IgD-negative memory B cell (primary cell): ENCODE measurements around the gene PHF21B. TPM values are rescaled to one million over a fixed set of nuclear protein-coding genes. Genes with fewer than 3 reads are reported as not detected.

Experiments
- H3K27ac Mint-ChIP-seq, 3 donors: one replicate each; pipeline ENCODE4 v1.8.0; 2020 to 2022; ENCODE audit warnings: mild to moderate bottlenecking in 3 of 3, mixed read lengths in 3 of 3, moderate library complexity in 1 of 3
- H3K27me3 Mint-ChIP-seq: one replicate; pipeline ENCODE4 v1.8.0; 2021; ENCODE audit warnings: mixed read lengths
- H3K36me3 Mint-ChIP-seq: one replicate; pipeline ENCODE4 v1.8.0; 2020; ENCODE audit warnings: mild to moderate bottlenecking, mixed read lengths
- H3K4me1 Mint-ChIP-seq, 3 donors: one replicate each; pipeline ENCODE4 v1.8.0; 2020 to 2022; ENCODE audit warnings: mixed read lengths in 3 of 3, mild to moderate bottlenecking in 1 of 3
- H3K4me3 Mint-ChIP-seq, 4 donors: one replicate each; pipeline ENCODE4 v1.8.0; 2020 to 2022; ENCODE audit warnings: mild to moderate bottlenecking in 4 of 4, mixed read lengths in 4 of 4, moderate library complexity in 3 of 4
- H3K9me3 Mint-ChIP-seq, 3 donors: one replicate each; pipeline ENCODE4 v1.8.0; 2020 to 2021; ENCODE audit warnings: mixed read lengths in 3 of 3, mild to moderate bottlenecking in 1 of 3
- polyA plus RNA-seq: library from polyadenylated mRNA; unstranded; fragments of 300-500 nt; fragmentation: Illumina TruSeq; gene quantifications from one replicate; pipeline ENCODE4 v1.2.3, GENCODE V29; 2021

PHF21B gene
- polyA plus RNA-seq, 1 donor from 2014 or later = not detected

DNA sequence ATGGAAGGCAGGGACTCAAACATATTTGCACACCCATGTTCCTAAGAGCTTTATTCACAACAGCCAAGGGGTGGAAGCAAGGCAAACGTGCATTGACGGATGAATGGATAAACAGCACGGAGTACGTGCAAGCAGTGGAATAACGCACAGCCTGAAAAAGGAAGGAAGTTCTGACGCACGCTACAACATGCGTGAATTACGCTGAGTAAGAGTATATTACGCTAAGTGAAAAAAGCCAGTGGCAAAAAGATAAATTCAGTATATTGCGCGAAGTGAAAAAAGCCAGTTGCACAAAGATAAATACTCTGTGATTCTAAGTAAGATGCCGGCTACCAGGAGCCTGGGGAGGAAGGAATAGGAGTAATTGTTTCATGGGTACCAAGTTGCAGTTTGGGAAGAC lies 19.5 kb downstream of the PHF21B start:
- Mint-ChIP-seq H3K4me1 (no peaks in the 10 kb centered on the region), H3K36me3 (peaks cover 1% of the 10 kb centered on the region), H3K4me3 (no peak overlapping the region), H3K27ac (no peak overlapping the region), H3K27me3 (peaks cover 10% of the 10 kb centered on the region), H3K9me3 (no peaks in the 10 kb centered on the region)

GRCh38 chr22:44988671-44989070 lies 21.1 kb downstream of the PHF21B start:
- Mint-ChIP-seq H3K4me3 (no peak overlapping the region), H3K27ac (no peak overlapping the region), H3K4me1 (peaks cover 0 to 1% (median 0%) of the 10 kb centered on the region in 3 donors), H3K36me3 (no peaks in the 10 kb centered on the region), H3K27me3 (peaks cover 10% of the 10 kb centered on the region), H3K9me3 (no peaks in the 10 kb centered on the region)

DNA sequence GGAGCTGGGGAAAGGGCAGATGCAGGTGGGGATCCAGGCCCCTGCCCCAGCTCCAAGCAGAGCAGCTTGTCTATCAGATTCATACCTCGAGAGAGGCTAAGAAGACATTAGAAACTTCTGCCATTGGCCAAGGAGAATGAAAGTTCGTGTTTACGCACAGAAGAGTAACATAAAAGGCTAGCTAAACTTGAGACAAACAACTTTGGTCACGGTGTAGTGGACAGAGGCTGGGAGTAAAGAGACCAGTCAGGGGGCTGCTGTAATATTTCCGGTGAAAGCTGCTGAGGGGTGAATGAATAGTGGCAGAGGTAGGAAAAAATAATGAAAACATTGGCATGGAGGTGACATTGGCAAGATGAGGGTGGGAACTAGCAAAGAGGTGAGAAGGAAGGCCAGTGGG lies 22.9 kb downstream of the PHF21B start:
- H3K27me3 Mint-ChIP-seq = peaks cover 10% of the 10 kb centered on the region
- peaks cover 0 to 1% (median 0%) of the 10 kb centered on the region in 3 donors for H3K4me1 Mint-ChIP-seq
- H3K27ac Mint-ChIP-seq = no peak overlapping the region
- H3K9me3 Mint-ChIP-seq = peaks cover 0 to 2% (median 0%) of the 10 kb centered on the region in 3 donors
- no peaks in the 10 kb centered on the region for H3K36me3 Mint-ChIP-seq
- no peak overlapping the region for H3K4me3 Mint-ChIP-seq

DNA sequence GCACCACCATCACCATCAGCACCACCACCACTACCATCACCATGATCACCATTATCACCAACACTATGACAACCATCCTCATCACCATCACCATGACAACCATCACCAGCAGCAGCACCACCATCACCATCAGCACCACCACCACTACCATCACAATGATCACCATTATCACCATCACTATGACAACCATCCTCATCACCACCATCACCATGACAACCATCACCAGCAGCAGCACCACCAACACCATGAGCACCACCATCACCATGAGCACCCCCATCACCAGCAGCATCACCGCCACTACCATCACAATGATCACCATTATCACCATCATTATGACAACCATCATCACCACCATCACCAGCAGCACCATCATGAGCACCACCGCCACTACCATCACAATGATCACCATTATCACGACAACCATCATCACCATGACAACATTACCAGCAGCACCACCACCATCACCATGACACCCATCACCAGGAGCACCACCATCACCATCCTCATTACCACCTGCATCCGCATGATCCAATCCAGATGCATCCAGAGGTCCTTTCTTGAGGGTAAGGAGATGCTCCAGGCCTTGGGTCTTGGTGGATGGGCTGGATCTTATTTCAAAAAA lies 23.8 kb downstream of the PHF21B start:
- Mint-ChIP-seq H3K27ac (no peak overlapping the region), H3K27me3 (peaks cover 10% of the 10 kb centered on the region), H3K9me3 (peaks cover 0 to 2% (median 0%) of the 10 kb centered on the region in 3 donors), H3K4me3 (no peak overlapping the region), H3K36me3 (no peaks in the 10 kb centered on the region), H3K4me1 (peaks cover 0 to 1% (median 0%) of the 10 kb centered on the region in 3 donors)

GRCh38 chr22:44983878-44984482 lies 25.8 kb downstream of the PHF21B start:
- H3K36me3 Mint-ChIP-seq = peaks cover 1% of the 10 kb centered on the region
- no peak overlapping the region for H3K27ac Mint-ChIP-seq
- peaks cover 9% of the 10 kb centered on the region for H3K27me3 Mint-ChIP-seq
- H3K4me1 Mint-ChIP-seq = peaks cover 0 to 1% (median 0%) of the 10 kb centered on the region in 3 donors
- H3K9me3 Mint-ChIP-seq = peaks cover 0 to 2% (median 0%) of the 10 kb centered on the region in 3 donors
- H3K4me3 Mint-ChIP-seq = peak overlapping the region in 1 of 4 donors; percentile 49

GRCh38 chr22:44982445-44982844 lies 27.4 kb downstream of the PHF21B start:
- no peak overlapping the region for H3K27ac Mint-ChIP-seq
- peaks cover 1% of the 10 kb centered on the region for H3K36me3 Mint-ChIP-seq
- H3K9me3 Mint-ChIP-seq = peaks cover 0 to 2% (median 0%) of the 10 kb centered on the region in 3 donors
- no peak overlapping the region for H3K4me3 Mint-ChIP-seq
- H3K27me3 Mint-ChIP-seq = peaks cover 3% of the 10 kb centered on the region
- peaks cover 0 to 1% (median 0%) of the 10 kb centered on the region in 3 donors for H3K4me1 Mint-ChIP-seq

DNA sequence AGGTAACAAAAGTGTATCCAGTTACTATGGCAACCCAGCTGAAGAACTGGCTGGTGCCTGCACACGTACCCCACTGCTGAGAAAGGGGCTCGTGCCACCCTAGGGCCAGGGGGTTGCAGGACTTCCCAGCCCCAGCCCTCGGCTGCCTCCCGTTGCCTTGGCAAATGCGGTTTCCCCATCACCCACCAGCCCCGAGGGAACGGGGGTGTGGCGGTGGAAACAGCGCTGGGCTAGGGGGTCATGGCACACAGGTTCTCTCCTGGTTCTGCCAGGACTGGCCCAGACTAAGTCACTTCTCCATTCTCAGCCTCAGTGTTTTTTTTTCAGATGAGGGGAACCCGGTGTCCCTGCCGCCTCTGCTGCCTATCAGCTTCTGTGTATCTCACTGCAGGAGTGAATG lies 27.9 kb downstream of the PHF21B start:
- H3K27me3 Mint-ChIP-seq = peaks cover 3% of the 10 kb centered on the region
- peaks cover 0 to 2% (median 0%) of the 10 kb centered on the region in 3 donors for H3K9me3 Mint-ChIP-seq
- H3K36me3 Mint-ChIP-seq = peaks cover 1% of the 10 kb centered on the region
- no peak overlapping the region for H3K27ac Mint-ChIP-seq
- H3K4me3 Mint-ChIP-seq = no peak overlapping the region
- H3K4me1 Mint-ChIP-seq = peaks cover 0 to 1% (median 0%) of the 10 kb centered on the region in 3 donors

- Mint-ChIP-seq H3K27me3 (peaks cover 5% of the 10 kb centered on the region), H3K4me3 (no peak overlapping the region), H3K36me3 (peaks cover 1% of the 10 kb centered on the region), H3K9me3 (peaks cover 0 to 7% (median 0%) of the 10 kb centered on the region in 3 donors), H3K4me1 (peaks cover 0 to 1% (median 0%) of the 10 kb centered on the region in 3 donors), H3K27ac (no peak overlapping the region)
Observed at GRCh38 chr22:44979154-44979553, 30.7 kb downstream of the PHF21B start.

- H3K27me3 Mint-ChIP-seq = peaks cover 8% of the 10 kb centered on the region
- no peak overlapping the region for H3K4me3 Mint-ChIP-seq
- no peaks in the 10 kb centered on the region for H3K36me3 Mint-ChIP-seq
- H3K4me1 Mint-ChIP-seq = no peaks in the 10 kb centered on the region
- H3K9me3 Mint-ChIP-seq = peaks cover 0 to 6% (median 0%) of the 10 kb centered on the region in 3 donors
- H3K27ac Mint-ChIP-seq = no peak overlapping the region
Observed at GRCh38 chr22:44975427-44976262, 34.2 kb downstream of the PHF21B start.

DNA sequence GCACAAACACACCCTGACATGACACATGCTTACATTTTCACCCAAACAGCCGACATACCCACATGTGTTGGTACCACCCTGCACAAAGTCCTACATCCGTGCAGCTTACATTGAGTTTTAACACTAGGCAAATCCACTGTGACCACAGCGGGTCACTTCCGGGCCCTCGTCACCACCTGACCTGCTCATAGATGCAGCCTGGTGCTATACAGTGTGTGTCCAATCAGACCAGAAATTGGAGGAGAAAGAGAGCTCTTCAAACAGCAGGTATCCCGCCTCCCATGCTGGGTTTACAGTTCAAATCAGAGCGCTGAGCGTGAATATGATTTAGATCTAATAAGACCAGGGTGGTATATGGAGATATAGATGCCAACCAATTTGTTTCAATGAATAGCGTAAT lies 35.4 kb downstream of the PHF21B start:
- no peaks in the 10 kb centered on the region for H3K36me3 Mint-ChIP-seq
- H3K9me3 Mint-ChIP-seq = peaks cover 0 to 6% (median 0%) of the 10 kb centered on the region in 3 donors
- no peak overlapping the region for H3K27ac Mint-ChIP-seq
- peaks cover 0 to 2% (median 0%) of the 10 kb centered on the region in 3 donors for H3K4me1 Mint-ChIP-seq
- H3K27me3 Mint-ChIP-seq = peaks cover 5% of the 10 kb centered on the region
- H3K4me3 Mint-ChIP-seq = no peak overlapping the region

DNA sequence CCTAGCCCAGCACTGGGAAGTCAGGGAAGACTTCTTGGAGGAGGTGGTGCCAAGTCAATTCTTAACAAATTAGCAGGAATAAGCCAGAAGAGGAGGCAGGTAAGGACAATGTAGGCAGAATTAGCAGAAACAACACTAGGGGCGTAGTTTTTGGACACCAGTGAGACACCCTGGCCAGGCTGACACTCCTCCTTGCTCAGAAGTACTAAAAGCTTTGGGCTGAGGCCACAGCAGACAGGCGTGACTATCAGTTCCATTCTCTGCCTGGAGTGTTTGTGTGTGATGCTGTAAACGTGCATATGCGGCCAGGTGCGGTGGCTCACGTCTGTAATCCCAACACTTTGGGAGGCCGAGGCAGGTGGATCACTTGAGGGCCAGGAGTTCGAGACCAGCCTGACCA lies 36.0 kb downstream of the PHF21B start:
- Mint-ChIP-seq H3K36me3 (no peaks in the 10 kb centered on the region), H3K27me3 (peaks cover 5% of the 10 kb centered on the region), H3K4me1 (peaks cover 0 to 2% (median 0%) of the 10 kb centered on the region in 3 donors), H3K4me3 (no peak overlapping the region), H3K27ac (no peak overlapping the region), H3K9me3 (peaks cover 0 to 6% (median 0%) of the 10 kb centered on the region in 3 donors)

DNA sequence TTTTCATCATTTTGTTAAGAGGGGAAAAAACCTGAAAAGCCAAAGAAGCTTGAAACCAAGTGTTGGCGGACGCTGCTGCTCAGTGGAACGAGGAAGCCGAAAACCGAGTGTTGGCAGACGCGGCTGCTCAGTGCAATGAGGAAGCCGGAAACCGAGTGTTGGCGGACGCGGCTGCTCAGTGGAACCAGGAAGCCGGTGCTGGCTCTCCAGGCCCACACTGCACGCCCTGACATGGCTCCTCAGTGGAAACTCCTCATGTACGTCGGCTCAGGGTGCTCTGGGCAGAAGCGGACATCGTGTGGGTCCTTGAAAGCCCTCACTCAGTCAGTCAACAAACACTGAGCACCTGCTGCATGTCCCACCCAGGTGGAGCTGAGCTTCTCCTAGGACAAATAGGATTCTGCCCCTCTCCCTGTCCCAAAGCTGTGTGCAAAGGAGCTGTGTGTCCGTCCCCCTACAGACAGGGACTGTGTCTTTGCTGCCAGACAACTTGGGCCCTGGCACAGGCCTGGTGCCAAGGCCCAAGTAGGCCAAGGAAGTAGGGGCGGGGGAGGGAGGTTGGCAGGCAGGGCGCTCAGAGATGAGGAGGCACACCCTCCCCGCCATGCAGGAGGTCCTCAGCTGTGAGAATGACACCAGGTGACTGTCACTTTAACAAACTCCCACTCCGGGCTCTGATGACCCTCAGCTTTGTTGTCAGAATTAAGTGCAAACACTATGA lies 37.3 kb downstream of the PHF21B start:
- Mint-ChIP-seq H3K27ac (no peak overlapping the region), H3K27me3 (peaks cover 5% of the 10 kb centered on the region), H3K36me3 (no peaks in the 10 kb centered on the region), H3K4me1 (peaks cover 0 to 2% (median 0%) of the 10 kb centered on the region in 3 donors), H3K9me3 (peaks cover 0 to 6% (median 0%) of the 10 kb centered on the region in 3 donors), H3K4me3 (peak overlapping the region in 1 of 4 donors; percentile 69)

GRCh38 chr22:44971651-44972362 lies 38.0 kb downstream of the PHF21B start:
- Mint-ChIP-seq H3K36me3 (no peaks in the 10 kb centered on the region), H3K27me3 (peaks cover 6% of the 10 kb centered on the region), H3K4me3 (peak overlapping the region in 1 of 4 donors; percentile 69), H3K27ac (no peak overlapping the region), H3K9me3 (peaks cover 0 to 6% (median 0%) of the 10 kb centered on the region in 3 donors), H3K4me1 (peaks cover 0 to 2% (median 0%) of the 10 kb centered on the region in 3 donors)

GRCh38 chr22:44970291-44970690 lies 39.5 kb downstream of the PHF21B start:
- H3K27me3 Mint-ChIP-seq = peaks cover 7% of the 10 kb centered on the region
- H3K4me3 Mint-ChIP-seq = no peak overlapping the region
- no peak overlapping the region for H3K27ac Mint-ChIP-seq
- H3K4me1 Mint-ChIP-seq = peaks cover 0 to 2% (median 0%) of the 10 kb centered on the region in 3 donors
- no peaks in the 10 kb centered on the region for H3K36me3 Mint-ChIP-seq
- H3K9me3 Mint-ChIP-seq = no peaks in the 10 kb centered on the region
